ENCODE results near the gene FAM219A. TPM values are rescaled to one million over a fixed set of nuclear protein-coding genes. Genes with fewer than 3 reads are reported as not detected.

The FAM219A gene
- total and polyA plus RNA-seq, 7 donors = 3.0 to 10.2 (median 7.9) TPM

DNA sequence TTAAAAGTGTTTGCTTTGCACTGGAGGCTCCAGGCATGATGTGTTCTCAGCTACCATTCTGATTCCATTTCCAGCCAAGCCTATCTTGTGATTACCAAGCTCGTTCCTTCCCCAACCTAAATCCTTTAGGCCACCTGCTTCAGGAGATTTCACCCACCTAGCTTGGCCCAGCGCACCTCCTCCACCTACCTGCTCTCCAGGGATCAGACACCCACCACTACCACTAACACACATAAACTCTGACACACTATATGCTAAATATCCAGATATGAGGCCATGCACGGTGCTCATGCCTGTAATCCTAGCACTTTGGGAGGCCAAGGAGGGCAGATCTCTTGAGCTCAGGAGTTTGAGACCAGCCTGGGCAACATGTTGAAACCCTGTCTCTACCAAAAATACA, 84.0 kb downstream of the FAM219A start:
- TF ChIP-seq POLR2AphosphoS5 (IDR thresholded peaks at IDR 0.05) (no peak), POLR2A (IDR thresholded peaks at IDR 0.05) (no peak), EP300 (IDR thresholded peaks at IDR 0.05) (no peak)
- TF ChIP-seq, protein P1, sequence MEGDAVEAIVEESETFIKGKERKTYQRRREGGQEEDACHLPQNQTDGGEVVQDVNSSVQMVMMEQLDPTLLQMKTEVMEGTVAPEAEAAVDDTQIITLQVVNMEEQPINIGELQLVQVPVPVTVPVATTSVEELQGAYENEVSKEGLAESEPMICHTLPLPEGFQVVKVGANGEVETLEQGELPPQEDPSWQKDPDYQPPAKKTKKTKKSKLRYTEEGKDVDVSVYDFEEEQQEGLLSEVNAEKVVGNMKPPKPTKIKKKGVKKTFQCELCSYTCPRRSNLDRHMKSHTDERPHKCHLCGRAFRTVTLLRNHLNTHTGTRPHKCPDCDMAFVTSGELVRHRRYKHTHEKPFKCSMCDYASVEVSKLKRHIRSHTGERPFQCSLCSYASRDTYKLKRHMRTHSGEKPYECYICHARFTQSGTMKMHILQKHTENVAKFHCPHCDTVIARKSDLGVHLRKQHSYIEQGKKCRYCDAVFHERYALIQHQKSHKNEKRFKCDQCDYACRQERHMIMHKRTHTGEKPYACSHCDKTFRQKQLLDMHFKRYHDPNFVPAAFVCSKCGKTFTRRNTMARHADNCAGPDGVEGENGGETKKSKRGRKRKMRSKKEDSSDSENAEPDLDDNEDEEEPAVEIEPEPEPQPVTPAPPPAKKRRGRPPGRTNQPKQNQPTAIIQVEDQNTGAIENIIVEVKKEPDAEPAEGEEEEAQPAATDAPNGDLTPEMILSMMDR (IDR thresholded peaks at IDR 0.05) = no peak
- intact Hi-C loops (cut with DNase I) = loop anchor here (10.0 kb wide), 1 partner anchor 560 kb away; the partner anchor contains the start of gene UBE2R2
- Histone ChIP-seq H3K27me3 (no peaks in the 10 kb centered on the region), H3K4me1 (peaks cover 0 to 74% (median 53%) of the 10 kb centered on the region in 4 donors), H3K36me3 (peaks cover 9 to 28% (median 20%) of the 10 kb centered on the region in 4 donors), H3K9me3 (no peaks in the 10 kb centered on the region), H3K27ac (peak overlapping the region in 3 of 4 donors; percentile 52 to 92 (median 88)), H3K4me3 (no peak overlapping the region)
- no peak for DNase-seq
- WGBS, 2 donors = 68 to 87% methylated on average over 3 of the region's 3 CpGs

DNA sequence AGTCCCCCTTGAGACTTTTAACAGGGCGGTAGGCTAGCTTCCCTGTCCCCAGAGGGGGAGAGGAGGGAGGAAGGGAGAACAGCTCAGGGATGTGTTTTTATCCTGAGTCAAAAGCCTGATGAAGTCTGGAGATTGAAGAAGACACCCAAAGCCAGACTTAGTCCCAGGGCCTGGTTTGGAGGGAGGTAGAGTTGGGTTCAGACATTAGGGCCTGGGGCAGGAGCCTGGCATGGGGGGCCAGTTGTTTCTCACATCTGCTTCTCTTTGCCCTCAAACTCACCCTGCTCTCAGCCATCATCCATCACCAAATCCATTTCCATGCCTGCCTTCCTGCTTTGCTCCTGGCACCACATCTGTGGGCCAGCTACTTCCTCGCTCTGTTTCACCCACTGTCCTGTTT, 84.6 kb downstream of the FAM219A start:
- Histone ChIP-seq H3K27ac (peak overlapping the region in 3 of 4 donors; percentile 52 to 92 (median 88)), H3K36me3 (peaks cover 9 to 28% (median 20%) of the 10 kb centered on the region in 4 donors), H3K4me3 (no peak overlapping the region), H3K9me3 (no peaks in the 10 kb centered on the region), H3K27me3 (no peaks in the 10 kb centered on the region), H3K4me1 (peaks cover 0 to 71% (median 48%) of the 10 kb centered on the region in 4 donors)
- TF ChIP-seq, protein P1 (IDR thresholded peaks at IDR 0.05) = no peak
- TF ChIP-seq POLR2AphosphoS5 (IDR thresholded peaks at IDR 0.05) = no peak
- intact Hi-C loops (cut with DNase I) = loop anchor here (10.0 kb wide), 1 partner anchor 559 kb away; the partner anchor contains the start of gene UBE2R2
- DNase-seq = no peak
- WGBS, 2 donors = 94 to 96% methylated on average over 2 of the region's 2 CpGs

DNA sequence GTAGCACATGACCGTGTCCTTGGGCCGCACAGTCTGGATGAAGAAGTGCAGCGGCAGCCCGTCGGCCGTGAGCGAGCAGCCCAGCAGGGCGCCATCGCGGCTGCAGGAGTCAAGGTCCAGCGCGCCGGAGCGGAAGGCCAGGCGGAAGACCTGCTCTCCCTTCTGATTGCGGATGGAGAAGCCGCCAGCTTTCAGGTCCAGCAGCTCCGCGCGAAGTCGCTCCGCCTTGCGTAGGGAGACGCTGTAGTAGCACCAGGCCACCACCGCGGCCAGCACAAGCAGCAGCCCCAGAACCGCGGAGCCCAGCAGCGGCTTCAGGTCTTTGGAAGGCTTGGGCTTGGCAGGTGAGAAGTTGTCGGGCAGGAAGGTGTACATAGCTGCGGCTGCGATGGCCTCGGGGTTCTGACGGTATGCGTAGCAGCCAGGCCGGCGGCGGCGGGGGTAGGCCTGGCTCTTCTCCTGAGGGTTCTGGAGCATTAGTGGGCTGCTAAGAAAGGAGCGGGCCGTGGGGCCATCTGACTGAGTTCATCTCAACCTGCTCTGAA, 85.8 kb downstream of the FAM219A start:
- TF ChIP-seq, protein P1 (IDR thresholded peaks at IDR 0.05) = no peak
- TF ChIP-seq POLR2AphosphoS5 (IDR thresholded peaks at IDR 0.05) (no peak), EP300 (IDR thresholded peaks at IDR 0.05) (no peak), POLR2A (IDR thresholded peaks at IDR 0.05) (no peak)
- Histone ChIP-seq H3K9me3 (no peaks in the 10 kb centered on the region), H3K36me3 (peaks cover 9 to 28% (median 20%) of the 10 kb centered on the region in 4 donors), H3K27me3 (no peaks in the 10 kb centered on the region), H3K4me1 (peaks cover 0 to 67% (median 44%) of the 10 kb centered on the region in 4 donors), H3K27ac (peak overlapping the region in 3 of 4 donors; percentile 52 to 92 (median 88)), H3K4me3 (no peak overlapping the region)
- intact Hi-C loops (cut with DNase I) = loop anchor here (10.0 kb wide), 1 partner anchor 558 kb away; the partner anchor contains the start of gene UBE2R2
- 87 to 93% methylated on average over 41 of the region's 41 CpGs for WGBS, 2 donors
- no peak for DNase-seq

DNA sequence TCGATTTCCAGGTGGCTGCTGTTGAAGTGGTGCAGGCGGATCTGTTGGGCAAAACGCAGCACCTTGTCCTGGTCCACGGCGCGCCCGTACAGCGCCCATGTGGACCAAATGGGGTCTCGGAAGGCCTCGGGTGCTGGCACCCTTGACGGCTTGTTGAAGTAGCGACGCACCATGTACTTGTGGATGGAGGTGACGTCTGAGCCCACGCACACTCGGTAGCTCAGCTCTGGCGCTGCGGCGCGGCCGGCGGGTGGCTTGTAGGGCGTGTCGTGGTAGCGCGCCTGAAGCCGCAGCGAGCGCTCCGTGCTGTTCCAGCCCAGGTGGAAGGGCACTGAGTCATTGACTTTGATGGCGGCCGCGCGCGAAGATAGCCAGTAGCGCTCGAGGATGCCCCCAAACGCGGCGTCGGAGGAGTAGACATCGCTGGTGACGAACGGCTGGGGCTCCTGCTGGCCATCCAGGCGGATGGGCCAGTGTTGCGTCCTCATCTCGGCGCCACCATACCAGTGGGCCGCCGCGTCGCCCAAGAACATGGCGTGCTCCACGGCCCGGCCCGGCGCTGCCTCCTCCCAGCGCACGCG, 86.4 kb downstream of the FAM219A start:
- TF ChIP-seq POLR2AphosphoS5 (IDR thresholded peaks at IDR 0.05) (no peak), EP300 (IDR thresholded peaks at IDR 0.05) (no peak), POLR2A (IDR thresholded peaks at IDR 0.05) (no peak)
- TF ChIP-seq, protein P1 (IDR thresholded peaks at IDR 0.05) = no peak
- DNase-seq = no peak
- Histone ChIP-seq H3K9me3 (no peaks in the 10 kb centered on the region), H3K36me3 (peaks cover 9 to 28% (median 20%) of the 10 kb centered on the region in 4 donors), H3K4me1 (peaks cover 0 to 64% (median 40%) of the 10 kb centered on the region in 4 donors), H3K27me3 (no peaks in the 10 kb centered on the region), H3K4me3 (no peak overlapping the region), H3K27ac (no peak overlapping the region)
- WGBS, 2 donors = 89 to 95% methylated on average over 60 of the region's 60 CpGs
- intact Hi-C loops (cut with DNase I) = loop anchor here (10.0 kb wide), 1 partner anchor 557 kb away; the partner anchor contains the start of gene UBE2R2
